DND-41 (cell line): ENCODE results near the gene FGF14.
A peak's percentile ranks its signal among the peaks of the same experiment; 100 is the strongest.

Experiments used
- ATAC-seq: fragments of 200-7000 bp; cut with Tn5 transposase; 3 replicates; pipeline ENCODE4 v1.9.1; 2021; ENCODE audit warnings: low read depth; ENCODE audit not compliant: insufficient read depth
- DNase-seq: peaks from one replicate; pipeline ENCODE4 v3.0.0-alpha.2; 2020
- H2AFZ ChIP-seq: 2 replicates; pipeline ENCODE4 v1.6.0; 2012; ENCODE audit warnings: low read depth, low read length
- H3K27ac ChIP-seq: 2 replicates; pipeline ENCODE4 v1.5.1; 2012; ENCODE audit warnings: low read length, inconsistent platforms
- H3K27me3 ChIP-seq: fragments of 200-600 bp; sonication (generic); 2 replicates; pipeline ENCODE4 v1.6.0; 2012; ENCODE audit warnings: low read length, mild to moderate bottlenecking, inconsistent platforms; ENCODE audit not compliant: insufficient read depth, poor library complexity
- H3K36me3 ChIP-seq: 2 replicates; pipeline ENCODE4 v1.5.1; 2012; ENCODE audit warnings: low read length, inconsistent platforms; ENCODE audit not compliant: insufficient read depth
- H3K4me1 ChIP-seq: 2 replicates; pipeline ENCODE4 v1.5.1; 2012; ENCODE audit warnings: mild to moderate bottlenecking, low read length; ENCODE audit not compliant: insufficient read depth
- H3K4me2 ChIP-seq: 2 replicates; pipeline ENCODE4 v1.6.0; 2012; ENCODE audit warnings: mild to moderate bottlenecking, moderate library complexity, low read length, inconsistent platforms; ENCODE audit not compliant: insufficient read depth
- H3K4me3 ChIP-seq, 2 experiments: fragments of 200-600 bp in 1 of 2; shearing (Covaris generic) in 1 of 2; 2 replicates each; pipeline ENCODE4 v1.5.1; 2012 to 2016; ENCODE audit warnings: inconsistent platforms in 2 of 2, low read length in 2 of 2, mild to moderate bottlenecking in 2 of 2, low read depth in 1 of 2, moderate library complexity in 1 of 2
- H3K79me2 ChIP-seq: 2 replicates; pipeline ENCODE4 v1.6.0; 2012; ENCODE audit warnings: low read length, inconsistent platforms; ENCODE audit not compliant: insufficient read depth
- H3K9ac ChIP-seq: 2 replicates; pipeline ENCODE4 v1.6.0; 2012; ENCODE audit warnings: low read depth, mild to moderate bottlenecking, inconsistent platforms, low read length, moderate library complexity
- H3K9me3 ChIP-seq: 2 replicates; pipeline ENCODE4 v1.5.1; 2012; ENCODE audit warnings: low read length, moderate library complexity, mild to moderate bottlenecking, inconsistent platforms; ENCODE audit not compliant: insufficient read depth, severe bottlenecking
- H4K20me1 ChIP-seq: 2 replicates; pipeline ENCODE4 v1.6.0; 2012; ENCODE audit warnings: low read length; ENCODE audit not compliant: insufficient read depth
- CTCF ChIP-seq: IDR thresholded peaks from 2 replicates; pipeline ENCODE4 v1.5.1; 2012; ENCODE audit warnings: borderline replicate concordance, low read length, moderate library complexity, mild to moderate bottlenecking; ENCODE audit not compliant: poor library complexity, severe bottlenecking; ENCODE audit errors: extremely low read depth
- EZH2 ChIP-seq: IDR thresholded peaks from 3 replicates; pipeline ENCODE4 v1.6.1; 2012; ENCODE audit warnings: borderline replicate concordance, low read depth, mild to moderate bottlenecking, moderate library complexity, low read length, inconsistent platforms; ENCODE audit not compliant: severe bottlenecking

The FGF14 gene

GRCh38 chr13:101931186-101931585 lies 470.7 kb downstream of the FGF14 start:
- H3K4me2 ChIP-seq: no peak overlapping the region
- no peaks in the 10 kb centered on the region for H3K4me1 ChIP-seq
- no peak overlapping the region for H2AFZ ChIP-seq
- no peaks in the 10 kb centered on the region for H3K79me2 ChIP-seq
- ATAC-seq (no peak), DNase-seq (no peak)
- no peak overlapping the region for H3K27ac ChIP-seq
- no peak overlapping the region for H3K4me3 ChIP-seq
- no peaks in the 10 kb centered on the region for H3K36me3 ChIP-seq
- no peak overlapping the region for H3K9ac ChIP-seq
- no peaks in the 10 kb centered on the region for H4K20me1 ChIP-seq
- H3K9me3 ChIP-seq: no peaks in the 10 kb centered on the region
- TF ChIP-seq CTCF (no peak), EZH2 (no peak)
- H3K27me3 ChIP-seq: peaks cover 3% of the 10 kb centered on the region

- no peak for ATAC-seq
- H3K36me3 ChIP-seq: no peaks in the 10 kb centered on the region
- H3K27me3 ChIP-seq: peaks cover 3% of the 10 kb centered on the region
- H3K79me2 ChIP-seq: no peaks in the 10 kb centered on the region
- DNase-seq: no peak
- H3K27ac ChIP-seq: no peak overlapping the region
- no peaks in the 10 kb centered on the region for H3K9me3 ChIP-seq
- H4K20me1 ChIP-seq: no peaks in the 10 kb centered on the region
- TF ChIP-seq EZH2 (no peak), CTCF (no peak)
- H3K9ac ChIP-seq: no peak overlapping the region
- no peak overlapping the region for H3K4me3 ChIP-seq
- no peak overlapping the region for H3K4me2 ChIP-seq
- no peaks in the 10 kb centered on the region for H3K4me1 ChIP-seq
- no peak overlapping the region for H2AFZ ChIP-seq
Observed at GRCh38 chr13:101930331-101930730, 471.5 kb downstream of the FGF14 start.

- H3K9ac ChIP-seq: no peak overlapping the region
- H4K20me1 ChIP-seq: no peaks in the 10 kb centered on the region
- ATAC-seq: no peak
- peaks cover 3% of the 10 kb centered on the region for H3K27me3 ChIP-seq
- no peaks in the 10 kb centered on the region for H3K9me3 ChIP-seq
- H3K4me1 ChIP-seq: no peaks in the 10 kb centered on the region
- no peaks in the 10 kb centered on the region for H3K36me3 ChIP-seq
- no peak overlapping the region for H2AFZ ChIP-seq
- H3K4me2 ChIP-seq: no peak overlapping the region
- H3K27ac ChIP-seq: no peak overlapping the region
- no peaks in the 10 kb centered on the region for H3K79me2 ChIP-seq
- no peak for DNase-seq
- no peak for TF ChIP-seq CTCF
- no peak for TF ChIP-seq EZH2
- H3K4me3 ChIP-seq: no peak overlapping the region
Observed at GRCh38 chr13:101925731-101926130, 476.1 kb downstream of the FGF14 start.

GRCh38 chr13:101919541-101920181 lies 482.2 kb downstream of the FGF14 start:
- DNase-seq (peak; percentile 23), ATAC-seq (peak; percentile 56; the same call in 1 of the 3 replicates)
- Histone ChIP-seq H4K20me1 (no peaks in the 10 kb centered on the region), H3K4me2 (no peak overlapping the region), H3K79me2 (no peaks in the 10 kb centered on the region), H3K27ac (no peak overlapping the region), H3K4me1 (no peaks in the 10 kb centered on the region), H3K9ac (no peak overlapping the region), H3K4me3 (no peak overlapping the region), H3K36me3 (no peaks in the 10 kb centered on the region), H2AFZ (no peak overlapping the region), H3K9me3 (no peaks in the 10 kb centered on the region), H3K27me3 (no peaks in the 10 kb centered on the region)
- TF ChIP-seq CTCF (no peak), EZH2 (no peak)
